HG03139 (cell line): ENCODE results near the gene YES1.
"Not testable (repeated sequence)": the region's sequence is repeated elsewhere in the genome, so short reads cannot be mapped to it uniquely, and the experiment has no call there.

ENCODE experiments used
- ATAC-seq: cut with Tn5 transposase; IDR thresholded peaks from one replicate; pipeline ENCODE4 v1.9.1; 2021; ENCODE audit not compliant: unreplicated experiment

The YES1 gene

DNA sequence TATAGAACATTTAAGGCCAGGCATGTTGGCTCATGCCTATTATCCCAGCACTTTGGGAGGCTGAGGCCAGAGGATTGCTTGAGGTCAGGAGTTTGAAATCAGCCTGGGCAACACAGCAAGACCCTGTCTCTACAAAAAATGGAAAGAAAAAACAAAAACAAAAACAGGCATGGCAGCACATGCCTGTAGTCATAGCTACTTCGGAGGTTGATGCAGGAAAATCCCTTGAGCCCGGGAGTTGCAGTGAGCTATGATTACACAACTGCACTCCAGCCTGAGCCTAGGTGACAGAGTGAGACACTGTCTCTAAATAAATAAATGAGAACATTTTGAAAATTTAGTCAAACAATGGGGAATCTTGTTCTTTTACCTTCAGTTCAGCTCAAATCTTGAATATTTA, 12.1 kb upstream of the YES1 start:
- ATAC-seq, result no peak

- no peak for ATAC-seq
These were observed 8.6 kb upstream of the YES1 start for GRCh38 chr18:820591-821165.

DNA sequence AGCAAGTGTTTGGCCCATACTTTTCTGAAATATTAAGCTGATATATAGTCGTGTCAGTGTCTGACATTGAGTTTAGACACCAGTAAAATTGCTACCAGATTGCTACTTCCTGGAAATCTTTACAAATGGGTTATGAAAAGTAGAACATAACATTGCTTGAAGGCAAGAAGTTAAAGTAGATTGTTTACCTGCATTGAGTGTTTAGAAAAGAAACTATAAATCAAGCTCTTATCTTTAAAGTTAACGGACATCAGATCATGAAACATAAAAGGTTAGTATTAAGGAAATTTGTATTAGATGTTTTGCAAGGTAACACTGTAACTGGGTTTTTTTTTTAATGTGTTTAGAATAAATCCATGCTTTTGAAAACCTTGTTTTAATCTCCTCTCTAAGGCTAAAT, 4.8 kb upstream of the YES1 start:
- no peak for ATAC-seq

DNA sequence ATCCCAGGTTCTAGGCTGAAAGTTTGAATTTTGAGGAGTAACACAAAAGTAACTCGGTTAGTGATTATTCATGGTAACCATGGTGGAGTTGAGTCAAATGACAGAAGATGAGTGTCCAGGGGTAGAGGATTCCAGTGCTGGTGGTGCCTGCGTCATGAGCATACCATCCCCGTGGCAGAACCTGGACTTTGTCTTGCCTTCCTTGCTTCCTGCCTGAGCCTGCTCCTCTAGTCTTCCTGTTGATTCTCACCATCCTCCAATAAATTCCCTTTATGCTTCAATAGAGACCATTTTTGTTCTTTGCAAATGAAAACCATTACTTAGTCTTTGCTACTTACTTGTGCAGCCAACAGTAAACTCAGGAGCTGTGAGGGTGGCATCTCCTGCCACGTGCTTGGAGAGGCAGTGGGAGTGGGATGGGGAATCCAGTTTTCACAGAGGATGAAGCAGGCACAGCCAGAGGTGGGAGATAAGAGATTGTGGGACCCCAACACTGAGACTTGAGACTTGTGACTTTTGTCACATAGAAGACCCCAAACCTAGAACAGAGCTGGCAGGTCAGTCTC, 4.1 kb upstream of the YES1 start:
- ATAC-seq, result no peak

DNA sequence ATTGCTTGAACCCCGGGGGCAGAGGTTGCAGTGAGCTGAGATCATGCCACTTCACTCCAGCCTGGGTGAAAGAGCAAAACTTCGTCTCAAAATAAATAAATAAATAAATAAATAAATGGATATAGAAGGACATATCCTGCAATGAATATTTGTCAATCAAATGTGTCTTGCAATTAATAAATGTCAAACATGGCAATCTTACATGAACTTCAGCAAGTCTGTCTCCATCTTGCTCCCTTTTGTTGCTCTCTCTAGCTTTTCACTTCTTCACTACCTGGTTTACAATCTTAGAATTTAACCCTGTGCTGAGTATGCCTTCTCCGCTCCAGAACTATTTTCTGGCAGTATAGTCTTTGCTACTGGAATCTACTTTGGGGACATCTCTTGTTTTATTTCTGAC, 3.3 kb upstream of the YES1 start:
- no peak for ATAC-seq

DNA sequence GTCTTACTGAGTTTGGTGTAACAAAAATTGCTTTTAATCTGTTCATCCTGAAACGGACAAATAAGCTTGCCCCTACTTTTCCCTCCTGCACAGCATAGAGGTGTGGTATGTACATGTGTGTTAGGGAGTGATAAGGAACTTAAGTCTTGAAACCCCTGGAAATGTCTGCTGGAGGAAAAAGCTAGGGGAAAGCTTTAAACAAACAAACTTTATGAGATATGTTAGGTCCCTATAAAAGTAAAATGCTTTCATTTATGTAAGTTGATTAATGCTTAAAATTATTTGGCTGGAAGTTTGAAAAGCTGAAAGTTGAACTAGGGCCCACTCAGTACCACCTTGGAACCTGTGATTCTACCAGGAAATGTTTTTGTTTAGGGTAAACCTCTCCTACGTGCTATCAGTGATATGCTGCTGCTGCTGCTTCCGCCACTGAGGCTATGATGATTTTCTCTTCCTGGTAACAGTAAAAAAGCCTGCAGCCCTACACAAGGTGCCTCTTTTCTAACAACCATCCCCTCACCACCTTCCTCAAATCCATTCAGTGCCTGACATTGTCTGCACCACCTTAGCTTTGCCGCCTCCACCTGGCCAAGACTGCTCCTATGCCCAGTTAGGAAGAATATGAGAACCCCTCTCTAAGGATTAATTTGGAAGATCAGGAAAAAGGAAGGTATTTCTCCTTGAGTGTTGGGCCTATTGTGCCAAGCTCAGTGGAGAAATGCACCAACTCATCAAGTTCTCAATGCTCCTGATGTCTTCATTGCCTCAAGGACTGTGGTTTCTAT, 2.5 kb upstream of the YES1 start:
- ATAC-seq, result no peak

DNA sequence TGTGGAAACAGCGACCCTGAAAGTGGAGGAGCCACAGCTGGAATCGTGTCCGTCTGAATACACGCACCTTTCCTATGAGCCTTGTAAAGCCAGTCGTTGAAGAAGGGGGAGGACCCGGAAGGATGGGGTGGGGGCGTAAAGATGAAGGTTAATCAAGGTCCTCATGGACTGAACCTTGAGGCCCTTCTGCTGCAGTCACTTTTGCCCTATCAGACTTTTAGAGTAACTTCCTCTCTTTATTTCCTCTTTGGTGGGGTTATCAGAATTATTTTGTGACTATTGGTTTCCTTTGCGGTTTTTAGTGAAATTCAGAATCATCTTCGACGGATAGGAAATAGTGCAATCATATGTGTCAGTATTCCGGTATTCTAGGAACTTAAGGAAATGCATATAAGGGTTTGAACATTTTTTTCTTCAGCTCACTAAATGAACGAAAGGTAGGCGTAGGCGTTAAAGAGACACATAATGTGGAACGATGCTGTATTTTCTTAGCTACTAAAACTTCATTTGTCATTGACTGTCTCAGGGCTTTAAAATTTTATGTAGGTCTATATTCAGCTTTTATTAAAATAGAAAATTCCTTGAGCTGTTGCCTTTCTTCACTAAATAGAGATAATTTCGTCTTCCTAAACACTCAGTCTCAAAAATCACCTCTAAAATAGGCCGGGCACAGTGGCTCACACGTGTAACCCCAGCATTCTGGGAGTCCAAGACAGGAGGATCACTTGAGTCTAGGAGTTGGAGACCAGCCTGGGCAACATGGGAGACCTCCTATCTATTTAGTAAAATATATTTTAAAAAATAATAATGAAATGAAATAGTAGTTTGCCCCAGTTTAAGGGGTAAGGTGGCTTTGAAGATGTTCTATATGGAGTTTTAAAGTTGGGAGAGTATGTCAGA, 1.4 kb upstream of the YES1 start:
- ATAC-seq, result no peak

GRCh38 chr18:812376-813171, 532 bp upstream of the YES1 start:
- peak; percentile 32 for ATAC-seq

DNA sequence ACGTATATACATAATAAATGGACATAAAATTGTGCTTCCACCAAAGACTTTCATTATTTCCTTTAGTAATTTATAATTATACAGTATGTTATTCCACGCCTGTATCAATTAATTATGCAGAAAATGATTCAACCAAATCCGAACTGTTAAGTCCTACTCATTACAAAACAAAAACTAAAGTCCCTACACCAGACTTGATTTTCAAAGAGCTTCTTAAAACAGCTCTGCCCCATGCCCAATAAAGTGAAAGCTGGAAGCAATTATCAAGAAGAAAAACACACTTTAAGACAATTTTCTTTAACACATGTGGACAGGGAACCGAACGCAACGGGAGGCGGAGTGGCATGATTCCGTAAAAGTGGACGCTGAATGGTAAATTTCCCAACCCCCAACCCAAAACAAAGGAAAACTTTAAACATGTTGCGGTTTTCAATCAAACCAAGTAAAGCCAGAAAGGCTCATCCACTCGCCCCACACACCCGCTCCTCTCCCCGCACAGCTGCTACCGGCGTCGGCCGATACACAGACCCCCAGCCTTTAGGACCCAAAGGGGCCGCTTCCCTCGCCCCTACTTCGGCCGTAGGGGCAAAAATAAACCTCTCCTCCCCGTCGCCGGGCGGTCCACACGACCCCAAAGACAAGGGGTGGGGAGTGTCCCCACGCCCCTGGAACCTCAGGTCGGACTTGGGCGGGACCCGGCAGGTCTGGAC, 705 bp downstream of the YES1 start:
- peak; percentile 7 for ATAC-seq

- ATAC-seq, result no peak
These were observed 1.9 kb downstream of the YES1 start for GRCh38 chr18:809985-810642.

DNA sequence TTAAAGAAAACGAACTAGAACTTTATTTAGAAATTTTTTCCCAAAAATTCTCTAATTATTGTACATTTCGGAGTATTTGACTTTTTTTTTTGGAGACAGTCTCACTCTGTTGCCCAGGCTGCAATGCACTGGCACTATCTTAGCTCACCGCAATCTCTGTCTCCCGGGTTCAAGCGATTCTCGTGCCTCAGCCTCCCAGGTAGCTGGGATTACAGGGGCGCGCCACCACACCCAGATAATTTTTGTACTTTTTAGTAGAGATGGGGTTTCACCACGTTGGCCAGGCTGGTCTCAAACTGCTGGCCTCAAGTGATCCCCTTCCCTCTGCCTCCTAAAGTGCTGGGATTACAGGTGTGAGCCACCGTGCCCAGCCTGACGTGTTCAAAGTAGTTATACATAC, 2.8 kb downstream of the YES1 start:
- not testable (repeated sequence) for ATAC-seq

- ATAC-seq, result no peak
These were observed 3.5 kb downstream of the YES1 start for GRCh38 chr18:808502-808901.

DNA sequence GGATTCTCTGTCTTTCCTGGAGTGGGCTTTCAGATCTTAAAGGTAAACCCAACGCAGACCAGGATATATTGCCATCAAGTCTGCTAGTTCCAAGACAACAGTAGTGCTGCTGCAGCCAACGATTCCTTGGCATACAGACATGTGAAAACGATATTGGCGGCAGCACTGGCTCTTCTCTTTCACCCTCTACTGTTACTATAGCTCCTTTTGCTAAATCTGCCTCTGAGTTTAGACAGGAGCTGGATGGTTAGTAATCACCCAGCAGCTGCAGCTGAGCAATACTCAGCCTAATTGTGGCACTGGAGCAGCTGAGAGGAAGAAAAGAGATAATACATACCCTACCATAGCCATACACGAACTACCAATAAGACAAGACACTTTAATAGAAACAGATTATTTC, 4.0 kb downstream of the YES1 start:
- no peak for ATAC-seq

DNA sequence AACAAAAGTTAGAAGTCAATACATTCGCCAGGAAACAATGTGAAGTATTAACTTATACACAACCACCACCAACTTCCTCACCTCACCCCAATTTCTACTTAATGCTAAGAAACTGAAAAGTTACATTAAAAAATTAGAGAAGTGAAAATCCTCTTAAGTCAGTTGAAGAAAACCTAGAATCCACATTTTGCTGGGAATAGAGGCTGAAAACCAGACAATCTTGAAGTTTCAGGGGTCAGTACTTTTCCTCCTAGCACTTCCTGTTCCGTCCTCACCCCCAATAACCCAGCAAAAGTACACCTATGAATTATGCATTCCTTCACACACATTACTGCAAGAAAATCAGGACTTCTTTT, 6.3 kb downstream of the YES1 start:
- peak; percentile 26 for ATAC-seq

DNA sequence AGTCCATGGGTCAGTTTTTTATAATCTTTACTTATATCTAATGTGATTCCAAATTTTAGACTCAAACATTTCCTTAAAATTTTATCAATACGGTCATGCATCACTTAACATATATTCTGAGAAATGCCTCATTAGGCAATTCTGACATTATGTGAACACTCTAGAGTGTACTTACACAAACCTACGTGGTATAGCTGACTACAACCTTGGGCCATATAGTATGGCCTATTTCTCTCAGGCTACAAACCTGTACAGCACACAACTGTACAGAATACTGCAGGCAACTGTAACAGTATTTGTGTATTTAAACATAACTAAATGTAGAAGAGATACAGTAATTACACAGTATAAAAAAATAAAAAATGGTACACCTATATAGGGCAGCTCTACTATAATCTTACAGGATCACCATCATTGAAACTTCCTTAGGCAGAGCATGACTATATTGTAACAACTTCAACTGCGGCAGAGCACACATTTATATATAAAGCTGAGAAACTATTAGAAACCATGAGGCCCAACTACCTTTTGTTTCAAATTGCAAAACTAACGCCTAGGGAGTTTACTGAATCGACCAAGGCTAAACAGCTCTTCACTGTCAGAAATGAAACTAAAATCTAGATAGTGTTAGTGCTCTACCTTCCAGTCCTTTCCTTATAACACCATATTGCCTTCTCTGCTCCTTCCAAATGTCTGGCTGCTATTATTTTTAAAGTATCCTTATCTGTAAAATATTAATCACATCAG, 6.9 kb downstream of the YES1 start:
- peak; percentile 39 for ATAC-seq

DNA sequence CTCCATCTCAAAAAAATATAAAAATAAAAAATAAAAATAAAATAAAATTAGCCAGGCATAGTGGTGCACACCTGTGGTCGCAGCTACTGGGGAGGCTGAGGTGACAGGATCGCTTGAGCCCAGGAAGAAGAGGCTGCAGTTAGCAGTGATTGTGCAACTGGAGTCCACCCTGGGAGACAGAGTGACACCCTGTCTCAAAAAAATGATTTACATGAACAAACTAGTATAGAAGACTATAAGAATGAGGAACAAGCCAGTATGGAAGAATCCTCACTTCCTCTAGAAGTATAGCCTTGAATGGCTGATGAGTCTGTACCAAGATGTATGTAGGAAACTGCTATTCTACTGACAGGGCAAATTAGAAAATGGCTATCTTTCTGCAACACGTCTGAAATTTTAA, 10.9 kb downstream of the YES1 start:
- ATAC-seq, result no peak

GRCh38 chr18:799943-800342, 12.1 kb downstream of the YES1 start:
- no peak for ATAC-seq

DNA sequence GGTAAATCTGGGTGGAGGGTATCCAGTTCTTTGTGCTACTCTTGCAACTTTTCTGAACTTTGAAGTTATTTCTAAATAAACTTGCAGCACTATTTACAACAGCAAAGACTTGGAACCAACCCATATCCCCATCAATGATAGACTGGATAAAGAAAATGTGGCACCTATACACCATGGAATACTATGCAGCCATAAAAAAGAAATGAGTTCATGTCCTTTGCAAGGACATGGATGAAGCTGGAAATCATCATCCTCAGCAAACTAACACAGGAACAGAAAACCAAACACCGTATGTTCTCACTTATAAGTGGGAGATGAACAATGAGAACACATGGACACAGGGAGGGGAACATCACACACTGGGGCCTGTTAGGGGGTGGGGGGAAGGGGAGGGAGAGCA, 16.7 kb downstream of the YES1 start:
- ATAC-seq, result not testable (repeated sequence)

DNA sequence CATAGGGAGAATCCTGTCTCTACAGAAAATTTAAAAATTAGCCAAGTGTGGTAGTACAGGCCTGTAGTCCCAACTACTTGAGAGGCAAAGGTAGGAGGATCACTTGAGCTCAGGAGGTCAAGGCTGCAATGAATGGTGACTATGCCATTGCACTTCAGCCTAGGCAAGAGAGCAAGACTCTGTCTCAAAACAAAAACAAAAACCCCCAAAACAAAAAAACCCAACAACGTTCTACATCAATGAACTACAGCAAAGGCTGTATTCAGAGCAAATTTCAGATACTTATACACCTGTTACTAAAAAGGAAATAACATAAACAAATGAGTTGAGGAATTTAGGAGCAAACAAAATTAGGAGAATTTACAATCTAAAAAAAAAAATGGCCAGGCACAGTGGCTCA, 22.6 kb downstream of the YES1 start:
- ATAC-seq, result no peak
